Measurements from ENCODE around the gene EEF2K. TPM values are rescaled to one million over a fixed set of nuclear protein-coding genes. Genes with fewer than 3 reads are reported as not detected.

EEF2K gene
- total and polyA plus RNA-seq, 5 donors, result 15.0 to 38.3 (median 28.8) TPM

DNA sequence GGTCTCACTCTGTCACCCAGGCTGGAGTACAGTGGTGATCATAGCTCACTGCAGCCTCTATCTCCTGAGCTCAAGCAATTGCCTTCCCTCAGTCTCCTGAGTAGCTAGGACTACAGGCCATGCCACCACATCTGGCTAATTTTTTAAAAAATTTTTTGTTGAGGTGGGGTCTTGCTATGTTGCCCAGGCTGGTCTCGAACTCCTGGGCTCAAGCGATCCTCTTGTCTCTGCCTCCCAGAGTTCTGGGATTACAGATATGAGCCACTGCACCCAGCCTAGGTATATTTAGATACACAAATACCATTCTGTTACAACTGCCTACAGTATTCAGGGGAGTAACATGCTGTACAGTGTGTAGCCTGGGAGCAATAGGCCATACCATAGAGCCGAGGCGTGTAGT, 105.4 kb downstream of the EEF2K start:
- Histone ChIP-seq H3K4me1 (ENCODE audit: control insufficient read depth, insufficient read depth, low read length) (no peaks in the 10 kb centered on the region), H3K4me3 (ENCODE audit: low read length) (no peak overlapping the region), H3K27me3 (ENCODE audit: control insufficient read depth, insufficient read depth) (no peaks in the 10 kb centered on the region), H3K27ac (ENCODE audit: low read length) (no peak overlapping the region), H3K9me3 (ENCODE audit: control insufficient read depth, low read length) (no peaks in the 10 kb centered on the region)
- intact Hi-C loops (cut with DNase I), result no loop called here
- no peak for ATAC-seq
- no peak for DNase-seq
- WGBS, result 95% methylated on average over 4 of the region's 4 CpGs

DNA sequence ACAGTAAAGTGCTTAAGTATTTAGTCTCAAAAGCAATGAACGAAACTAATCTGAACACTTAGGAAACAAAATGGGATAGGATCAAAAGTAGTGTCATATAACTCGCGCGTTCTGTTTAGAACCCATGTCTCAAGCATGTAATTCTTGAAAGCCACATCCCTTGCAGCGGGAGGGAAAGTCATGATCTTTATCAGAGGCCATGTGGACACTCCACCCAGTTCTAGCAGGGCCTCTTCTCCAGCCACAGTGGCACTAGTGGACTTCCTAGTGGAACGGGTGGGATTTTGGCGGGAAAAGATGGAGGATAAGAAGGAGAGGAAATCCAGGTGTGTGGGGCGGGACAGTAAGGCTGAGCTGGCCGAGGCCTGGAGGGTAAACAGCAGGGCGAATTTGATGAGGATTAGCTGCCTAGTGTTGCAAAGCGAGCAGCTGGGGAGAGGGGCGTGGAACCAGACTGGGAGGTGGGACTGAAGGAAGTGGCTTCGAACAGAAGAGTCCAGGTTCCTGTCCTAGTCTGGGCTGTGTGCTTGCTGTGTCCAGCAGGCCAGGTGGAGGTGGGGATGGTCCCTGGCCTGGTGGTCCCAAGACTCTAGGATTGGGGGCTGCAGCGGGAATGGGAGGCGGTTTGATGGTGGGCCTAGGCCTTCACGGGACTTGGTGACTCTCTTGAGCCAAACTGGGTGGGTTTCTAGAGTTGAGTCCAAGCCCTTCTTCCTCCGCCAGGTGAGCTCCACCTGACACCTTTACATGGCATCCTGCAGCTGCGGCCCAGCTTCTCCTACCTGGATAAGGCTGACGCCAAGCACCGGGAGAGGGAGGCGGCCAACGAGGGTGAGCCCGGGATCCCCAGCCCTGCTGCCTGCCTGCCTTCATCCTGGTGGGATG, 107.1 kb downstream of the EEF2K start:
- no peaks in the 10 kb centered on the region for H3K9me3 ChIP-seq (ENCODE audit: control insufficient read depth, low read length)
- intact Hi-C loops (cut with DNase I), result no loop called here
- no peak for DNase-seq
- no peak for ATAC-seq
- 92% methylated on average over 23 of the region's 23 CpGs for whole genome bisulfite sequencing
- H3K27ac ChIP-seq (ENCODE audit: low read length), result no peak overlapping the region
- no peaks in the 10 kb centered on the region for H3K4me1 ChIP-seq (ENCODE audit: control insufficient read depth, insufficient read depth, low read length)
- H3K27me3 ChIP-seq (ENCODE audit: control insufficient read depth, insufficient read depth), result no peaks in the 10 kb centered on the region
- H3K4me3 ChIP-seq (ENCODE audit: low read length), result no peak overlapping the region

DNA sequence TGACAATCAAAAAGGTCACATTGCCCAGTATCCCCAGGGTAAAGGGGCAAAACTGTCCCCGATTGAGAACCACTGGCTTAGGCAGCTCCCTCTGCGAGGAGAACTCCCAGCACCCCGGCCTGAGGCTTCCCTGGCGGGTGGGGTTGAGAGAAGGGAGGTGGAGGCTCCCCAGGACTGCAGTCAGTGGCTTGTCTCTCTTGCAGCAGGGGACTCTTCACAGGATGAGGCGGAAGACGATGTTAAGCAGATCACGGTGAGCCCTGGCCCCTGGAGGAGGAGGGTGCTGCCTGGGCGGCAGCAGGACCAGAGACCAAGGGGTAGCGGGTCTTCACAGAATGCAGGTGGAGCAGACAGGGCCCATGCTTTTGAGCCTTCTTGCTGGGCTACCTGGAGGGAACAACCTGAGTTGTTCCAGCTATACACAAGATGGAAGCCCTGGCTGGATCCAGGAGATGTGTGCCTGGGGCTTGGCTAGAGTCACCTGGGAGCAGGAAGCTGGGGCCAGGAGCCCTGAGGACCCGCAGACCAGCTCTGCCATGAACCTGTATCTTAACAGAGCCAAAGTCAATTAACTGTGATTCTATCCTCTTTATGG, 107.9 kb downstream of the EEF2K start:
- 93% methylated on average over 10 of the region's 10 CpGs for WGBS
- ATAC-seq (no peak), DNase-seq (no peak)
- intact Hi-C loops (cut with DNase I), result no loop called here
- H3K4me1 ChIP-seq (ENCODE audit: control insufficient read depth, insufficient read depth, low read length), result no peaks in the 10 kb centered on the region
- no peak overlapping the region for H3K27ac ChIP-seq (ENCODE audit: low read length)
- no peaks in the 10 kb centered on the region for H3K9me3 ChIP-seq (ENCODE audit: control insufficient read depth, low read length)
- H3K27me3 ChIP-seq (ENCODE audit: control insufficient read depth, insufficient read depth), result no peaks in the 10 kb centered on the region
- H3K4me3 ChIP-seq (ENCODE audit: low read length), result no peak overlapping the region

DNA sequence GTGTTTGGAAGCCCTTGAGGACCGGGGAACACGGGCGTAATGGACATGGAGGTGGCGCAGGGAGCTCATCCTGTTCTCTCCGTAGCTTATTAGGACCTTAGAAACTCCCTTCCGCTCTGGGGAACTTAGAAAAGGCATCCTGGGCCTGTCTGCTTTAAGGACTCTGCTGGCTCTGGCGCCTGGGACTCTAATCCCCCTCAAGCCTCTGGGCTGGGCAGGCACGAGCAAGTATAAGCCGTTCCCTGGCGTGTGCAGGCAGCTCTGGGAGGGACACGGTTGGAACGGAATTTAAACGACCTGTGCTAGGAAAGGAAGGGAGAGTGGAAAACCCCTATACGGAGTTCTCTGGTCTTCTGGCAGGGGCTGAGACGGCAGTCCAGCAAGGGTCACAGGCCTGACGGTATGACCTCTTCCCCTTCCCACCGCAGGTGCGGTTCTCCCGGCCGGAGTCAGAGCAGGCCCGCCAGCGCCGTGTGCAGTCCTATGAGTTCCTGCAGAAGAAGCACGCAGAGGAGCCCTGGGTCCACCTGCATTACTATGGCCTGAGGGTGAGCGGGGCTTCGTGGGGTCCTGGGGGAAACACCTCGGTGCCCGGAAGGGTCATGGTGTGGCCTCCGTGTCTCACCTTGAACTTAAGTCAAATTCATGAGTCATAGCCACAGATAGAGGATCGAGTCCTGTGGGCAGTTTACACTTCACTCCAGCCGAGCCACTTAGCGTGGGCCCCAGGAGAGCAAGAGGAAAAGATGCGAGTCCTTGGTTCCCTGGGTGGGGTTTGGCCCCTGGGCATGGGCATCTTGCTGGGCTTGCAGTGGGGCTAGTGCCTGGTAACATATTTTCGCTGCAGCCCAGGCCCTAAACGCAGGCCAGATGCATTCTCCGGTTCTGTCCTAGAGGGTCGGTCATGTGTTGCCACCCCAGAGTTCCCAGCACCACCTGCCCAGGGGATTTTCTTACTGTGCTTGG, 108.9 kb downstream of the EEF2K start:
- ATAC-seq, result no peak
- Histone ChIP-seq H3K27me3 (ENCODE audit: control insufficient read depth, insufficient read depth) (no peaks in the 10 kb centered on the region), H3K9me3 (ENCODE audit: control insufficient read depth, low read length) (no peaks in the 10 kb centered on the region), H3K4me3 (ENCODE audit: low read length) (no peak overlapping the region), H3K4me1 (ENCODE audit: control insufficient read depth, insufficient read depth, low read length) (no peaks in the 10 kb centered on the region), H3K27ac (ENCODE audit: low read length) (no peak overlapping the region)
- DNase-seq, result no peak
- intact Hi-C loops (cut with DNase I), result no loop called here
- 89% methylated on average over 37 of the region's 37 CpGs for WGBS

DNA sequence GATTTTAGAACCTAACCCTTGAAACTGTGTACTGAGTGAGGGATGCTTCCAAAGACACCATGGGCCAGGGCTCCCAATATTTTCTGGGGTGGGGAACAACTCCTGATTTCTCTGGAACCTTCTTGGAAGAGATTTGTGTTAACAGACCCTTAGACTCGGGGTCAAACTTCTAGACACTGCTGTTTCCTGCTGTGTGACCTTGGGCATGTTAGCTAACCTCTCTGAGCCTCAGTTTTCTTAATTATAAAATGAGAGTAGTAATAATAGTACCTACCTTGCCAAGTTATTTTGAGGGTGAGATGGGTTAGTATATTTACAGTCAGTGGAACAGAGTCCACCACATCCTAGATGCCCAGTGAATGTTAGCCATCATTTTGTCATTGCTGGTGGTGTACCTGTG, 109.9 kb downstream of the EEF2K start:
- 90% methylated on average over 1 of the region's 1 CpG for WGBS
- no peak overlapping the region for H3K4me3 ChIP-seq (ENCODE audit: low read length)
- H3K9me3 ChIP-seq (ENCODE audit: control insufficient read depth, low read length), result no peaks in the 10 kb centered on the region
- H3K27me3 ChIP-seq (ENCODE audit: control insufficient read depth, insufficient read depth), result no peaks in the 10 kb centered on the region
- intact Hi-C loops (cut with DNase I), result no loop called here
- no peak overlapping the region for H3K27ac ChIP-seq (ENCODE audit: low read length)
- DNase-seq, result no peak
- ATAC-seq, result no peak
- no peaks in the 10 kb centered on the region for H3K4me1 ChIP-seq (ENCODE audit: control insufficient read depth, insufficient read depth, low read length)

DNA sequence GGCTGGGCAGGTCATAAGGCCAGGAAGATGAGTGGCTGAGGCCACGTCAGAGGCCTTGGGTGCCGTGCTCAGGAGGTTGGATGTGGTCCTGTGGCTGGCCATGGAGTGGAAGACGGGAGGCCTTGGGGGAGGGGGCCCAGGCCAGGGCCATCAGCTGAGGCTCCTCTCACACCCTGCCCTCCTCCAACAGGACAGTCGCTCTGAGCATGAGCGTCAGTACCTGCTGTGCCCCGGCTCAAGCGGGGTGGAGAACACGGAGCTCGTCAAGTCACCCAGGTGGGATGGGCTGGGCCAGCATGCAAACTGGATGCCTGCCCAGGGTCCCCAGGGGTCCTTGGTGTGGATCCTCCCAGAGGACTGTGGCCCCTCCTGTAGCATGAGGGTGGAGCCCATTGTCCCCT, 110.3 kb downstream of the EEF2K start:
- ATAC-seq, result no peak
- Histone ChIP-seq H3K9me3 (ENCODE audit: control insufficient read depth, low read length) (no peaks in the 10 kb centered on the region), H3K4me1 (ENCODE audit: control insufficient read depth, insufficient read depth, low read length) (no peaks in the 10 kb centered on the region), H3K27me3 (ENCODE audit: control insufficient read depth, insufficient read depth) (no peaks in the 10 kb centered on the region), H3K27ac (ENCODE audit: low read length) (no peak overlapping the region), H3K4me3 (ENCODE audit: low read length) (no peak overlapping the region)
- 85% methylated on average over 9 of the region's 9 CpGs for WGBS
- intact Hi-C loops (cut with DNase I), result no loop called here
- DNase-seq, result no peak

DNA sequence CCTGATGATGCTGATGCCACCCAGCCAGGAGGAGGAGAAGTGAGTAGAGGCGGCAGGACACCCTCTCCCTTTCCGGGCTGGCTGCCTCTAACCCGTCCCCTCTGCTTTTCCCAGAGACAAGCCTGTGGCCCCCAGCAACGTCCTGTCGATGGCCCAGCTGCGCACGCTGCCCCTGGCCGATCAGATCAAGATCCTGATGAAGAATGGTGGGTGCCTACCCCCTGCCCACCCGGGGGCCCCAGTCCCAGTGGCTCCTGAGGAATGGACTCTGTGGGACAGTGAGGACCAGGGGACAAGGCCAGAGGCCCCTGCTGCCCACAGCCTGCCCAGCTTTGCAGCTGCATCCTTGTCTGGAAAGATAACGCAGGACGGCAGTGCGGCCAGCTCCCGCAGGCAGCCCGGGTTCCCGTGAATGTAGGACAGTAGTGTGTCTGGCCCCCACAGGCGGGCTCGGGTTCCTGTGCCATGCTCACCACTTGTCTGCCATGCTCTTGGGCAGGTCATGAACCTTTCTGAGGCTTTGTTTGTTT, 111.0 kb downstream of the EEF2K start:
- no peak overlapping the region for H3K4me3 ChIP-seq (ENCODE audit: low read length)
- no peak overlapping the region for H3K27ac ChIP-seq (ENCODE audit: low read length)
- no peaks in the 10 kb centered on the region for H3K27me3 ChIP-seq (ENCODE audit: control insufficient read depth, insufficient read depth)
- DNase-seq (no peak), ATAC-seq (no peak)
- 86% methylated on average over 17 of the region's 17 CpGs for WGBS
- intact Hi-C loops (cut with DNase I), result no loop called here
- H3K4me1 ChIP-seq (ENCODE audit: control insufficient read depth, insufficient read depth, low read length), result no peaks in the 10 kb centered on the region
- no peaks in the 10 kb centered on the region for H3K9me3 ChIP-seq (ENCODE audit: control insufficient read depth, low read length)

DNA sequence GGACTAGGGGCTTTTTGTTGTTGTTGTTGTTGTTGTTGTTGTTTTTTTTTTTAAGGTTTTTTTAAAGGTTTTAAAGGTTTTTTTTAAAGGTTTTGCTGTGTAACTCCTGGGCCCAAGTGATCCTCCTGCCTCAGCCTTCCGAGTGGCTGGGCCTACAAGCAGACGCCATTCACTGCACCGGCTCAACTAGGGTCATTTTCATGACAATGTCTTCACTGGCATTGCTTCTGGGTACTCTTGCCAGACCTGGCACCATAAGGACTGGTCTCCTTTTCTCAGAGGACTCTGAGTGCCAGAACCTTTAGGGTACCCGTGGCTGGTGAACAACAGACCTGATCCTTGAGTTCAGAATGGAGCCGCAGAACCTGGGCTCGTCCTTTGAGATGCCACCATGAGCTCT, 111.5 kb downstream of the EEF2K start:
- H3K9me3 ChIP-seq (ENCODE audit: control insufficient read depth, low read length), result no peaks in the 10 kb centered on the region
- intact Hi-C loops (cut with DNase I), result no loop called here
- H3K4me1 ChIP-seq (ENCODE audit: control insufficient read depth, insufficient read depth, low read length), result no peaks in the 10 kb centered on the region
- H3K27me3 ChIP-seq (ENCODE audit: control insufficient read depth, insufficient read depth), result no peaks in the 10 kb centered on the region
- no peak overlapping the region for H3K27ac ChIP-seq (ENCODE audit: low read length)
- 89% methylated on average over 6 of the region's 6 CpGs for WGBS
- no peak for DNase-seq
- no peak for ATAC-seq
- no peak overlapping the region for H3K4me3 ChIP-seq (ENCODE audit: low read length)

DNA sequence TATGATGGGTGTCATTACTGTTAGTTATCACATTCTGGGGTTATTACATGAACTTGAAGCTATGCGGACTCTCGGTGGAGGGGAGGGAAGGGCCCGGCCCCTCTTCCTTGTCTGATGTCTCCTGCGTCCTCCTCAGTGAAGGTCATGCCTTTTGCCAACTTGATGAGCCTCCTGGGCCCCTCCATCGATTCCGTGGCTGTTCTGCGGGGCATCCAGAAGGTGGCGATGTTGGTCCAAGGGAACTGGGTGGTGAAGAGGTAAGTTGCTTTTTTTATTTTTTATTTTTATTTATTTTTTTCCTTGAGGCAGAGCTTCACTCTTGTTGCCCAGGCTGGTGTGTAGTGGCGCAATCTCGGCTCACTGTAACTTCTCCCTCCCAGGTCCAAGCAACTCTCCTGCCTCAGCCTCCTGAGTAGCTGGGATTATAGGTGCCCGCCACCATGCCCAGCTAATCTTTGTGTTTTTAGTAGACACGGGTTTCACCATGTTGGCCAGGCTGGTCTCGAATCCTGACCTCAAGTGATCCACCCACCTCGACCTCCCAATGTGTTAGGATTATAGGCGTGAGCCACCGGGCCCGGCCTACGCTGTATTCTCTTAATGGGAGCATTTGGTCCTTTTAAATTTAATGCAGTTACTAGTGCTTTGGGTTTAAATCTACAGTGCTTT, 112.7 kb downstream of the EEF2K start:
- no peak for DNase-seq
- 79% methylated on average over 18 of the region's 18 CpGs for WGBS
- no peaks in the 10 kb centered on the region for H3K27me3 ChIP-seq (ENCODE audit: control insufficient read depth, insufficient read depth)
- H3K9me3 ChIP-seq (ENCODE audit: control insufficient read depth, low read length), result no peaks in the 10 kb centered on the region
- intact Hi-C loops (cut with DNase I), result no loop called here
- H3K4me1 ChIP-seq (ENCODE audit: control insufficient read depth, insufficient read depth, low read length), result no peaks in the 10 kb centered on the region
- no peak overlapping the region for H3K27ac ChIP-seq (ENCODE audit: low read length)
- ATAC-seq, result no peak
- no peak overlapping the region for H3K4me3 ChIP-seq (ENCODE audit: low read length)

DNA sequence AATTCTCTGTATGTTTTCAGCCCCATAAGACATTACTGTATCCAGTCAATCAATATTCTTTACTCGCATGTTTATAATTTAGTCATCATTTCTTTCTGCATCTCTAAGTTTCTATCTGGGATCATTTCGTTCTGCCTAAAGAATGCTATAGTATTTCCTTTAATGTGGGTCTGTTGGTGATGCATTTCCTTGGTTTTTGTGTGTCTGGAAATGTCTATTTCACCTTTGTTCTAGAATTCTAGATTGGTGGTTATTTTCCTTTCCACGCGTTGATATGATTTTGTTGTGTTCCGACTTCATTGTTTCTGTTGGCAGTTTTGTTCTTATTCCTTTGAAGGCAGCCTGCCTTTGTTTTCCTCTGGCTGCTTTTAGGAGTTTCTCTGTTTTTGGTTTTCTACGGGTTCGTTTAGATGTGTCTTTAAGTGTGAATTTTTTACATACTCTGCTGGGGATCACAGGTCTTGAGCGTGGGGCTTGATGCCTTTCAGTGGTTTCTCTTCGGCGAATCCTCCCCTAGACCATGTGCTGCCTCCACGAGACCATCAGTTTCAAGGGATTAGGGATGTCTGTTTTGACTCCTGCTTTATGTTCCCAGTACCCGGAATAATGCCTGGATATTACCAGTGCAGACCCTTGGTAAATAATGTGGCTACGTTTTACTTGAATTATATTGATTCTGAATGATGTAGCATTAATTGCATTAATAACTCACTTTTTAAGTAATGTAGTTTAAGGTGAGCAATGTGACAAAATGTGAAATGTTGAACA, 114.7 kb downstream of the EEF2K start:
- ATAC-seq (no peak), DNase-seq (no peak)
- H3K9me3 ChIP-seq (ENCODE audit: control insufficient read depth, low read length), result no peaks in the 10 kb centered on the region
- 74% methylated on average over 13 of the region's 13 CpGs for WGBS
- no peak overlapping the region for H3K4me3 ChIP-seq (ENCODE audit: low read length)
- intact Hi-C loops (cut with DNase I), result no loop called here
- H3K4me1 ChIP-seq (ENCODE audit: control insufficient read depth, insufficient read depth, low read length), result no peaks in the 10 kb centered on the region
- no peaks in the 10 kb centered on the region for H3K27me3 ChIP-seq (ENCODE audit: control insufficient read depth, insufficient read depth)
- no peak overlapping the region for H3K27ac ChIP-seq (ENCODE audit: low read length)

Measured in right cardiac atrium (tissue), 5 donors.